BLaER1 (cell line): ENCODE measurements around the gene PRSS33.

ENCODE experiments used
- H3K27ac ChIP-seq: shearing (Covaris generic); formaldehyde crosslinking; 2 replicates; pipeline ENCODE4 v1.8.1; 2022
- H3K27me3 ChIP-seq: shearing (Covaris generic); formaldehyde crosslinking; 2 replicates; pipeline ENCODE4 v1.8.1; 2022
- H3K36me3 ChIP-seq: shearing (Covaris generic); formaldehyde crosslinking; 2 replicates; pipeline ENCODE4 v1.8.1; 2022
- H3K4me1 ChIP-seq: shearing (Covaris generic); formaldehyde crosslinking; 2 replicates; pipeline ENCODE4 v1.8.1; 2022
- H3K4me2 ChIP-seq: shearing (Covaris generic); formaldehyde crosslinking; 2 replicates; pipeline ENCODE4 v1.8.1; 2022
- H3K4me3 ChIP-seq: shearing (Covaris generic); formaldehyde crosslinking; 2 replicates; pipeline ENCODE4 v1.8.1; 2022
- H3K9ac ChIP-seq: shearing (Covaris generic); formaldehyde crosslinking; 2 replicates; pipeline ENCODE4 v1.8.1; 2022
- H3K9me3 ChIP-seq: shearing (Covaris generic); formaldehyde crosslinking; 2 replicates; pipeline ENCODE4 v1.8.1; 2022
- H4K20me1 ChIP-seq: shearing (Covaris generic); formaldehyde crosslinking; 2 replicates; pipeline ENCODE4 v1.8.1; 2022
- Cebpa-rat ChIP-seq: shearing (Covaris generic); IDR thresholded peaks from 2 replicates; pipeline ENCODE4 v1.8.1; 2022

The PRSS33 gene, protein sequence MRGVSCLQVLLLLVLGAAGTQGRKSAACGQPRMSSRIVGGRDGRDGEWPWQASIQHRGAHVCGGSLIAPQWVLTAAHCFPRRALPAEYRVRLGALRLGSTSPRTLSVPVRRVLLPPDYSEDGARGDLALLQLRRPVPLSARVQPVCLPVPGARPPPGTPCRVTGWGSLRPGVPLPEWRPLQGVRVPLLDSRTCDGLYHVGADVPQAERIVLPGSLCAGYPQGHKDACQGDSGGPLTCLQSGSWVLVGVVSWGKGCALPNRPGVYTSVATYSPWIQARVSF

DNA sequence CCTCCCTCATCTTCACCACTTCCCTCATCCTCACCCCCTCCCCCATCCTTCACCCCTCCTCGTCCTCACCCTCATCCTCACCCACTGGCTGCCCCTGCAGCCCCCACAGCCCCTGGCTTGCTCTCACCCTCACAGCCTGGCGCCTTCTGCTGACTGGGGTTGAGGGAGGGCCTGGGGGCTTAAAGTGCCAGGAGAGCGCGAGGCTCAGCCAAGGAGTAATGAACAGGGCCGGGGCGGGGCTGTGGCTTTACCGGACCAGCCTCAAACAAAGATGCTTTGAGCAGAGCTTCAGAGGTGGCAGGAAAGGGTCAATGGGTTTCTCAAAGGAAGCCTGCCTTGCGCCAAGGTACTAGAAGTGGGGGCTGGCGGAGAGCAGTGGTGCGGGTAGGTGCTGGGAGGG is at the start of gene PRSS33:
PRSS33 (minus strand) TSS at position 155 of the 400 bp plus-strand sequence. CDS start 1,013 bp downstream, outside the sequence.
- TF ChIP-seq Cebpa-rat, result no peak
- Histone ChIP-seq H3K27ac (no peak within 1 kb of the TSS), H3K9ac (no peak within 1 kb of the TSS), H3K36me3 (no peaks in the 10 kb centered on the region), H3K9me3 (no peaks in the 10 kb centered on the region), H3K4me1 (peaks cover 7% of the 10 kb centered on the region; the same call in 1 of the 2 replicates), H3K27me3 (peaks cover 30% of the 10 kb centered on the region), H3K4me3 (no peak within 1 kb of the TSS), H4K20me1 (no peaks in the 10 kb centered on the region), H3K4me2 (no peak within 1 kb of the TSS)

DNA sequence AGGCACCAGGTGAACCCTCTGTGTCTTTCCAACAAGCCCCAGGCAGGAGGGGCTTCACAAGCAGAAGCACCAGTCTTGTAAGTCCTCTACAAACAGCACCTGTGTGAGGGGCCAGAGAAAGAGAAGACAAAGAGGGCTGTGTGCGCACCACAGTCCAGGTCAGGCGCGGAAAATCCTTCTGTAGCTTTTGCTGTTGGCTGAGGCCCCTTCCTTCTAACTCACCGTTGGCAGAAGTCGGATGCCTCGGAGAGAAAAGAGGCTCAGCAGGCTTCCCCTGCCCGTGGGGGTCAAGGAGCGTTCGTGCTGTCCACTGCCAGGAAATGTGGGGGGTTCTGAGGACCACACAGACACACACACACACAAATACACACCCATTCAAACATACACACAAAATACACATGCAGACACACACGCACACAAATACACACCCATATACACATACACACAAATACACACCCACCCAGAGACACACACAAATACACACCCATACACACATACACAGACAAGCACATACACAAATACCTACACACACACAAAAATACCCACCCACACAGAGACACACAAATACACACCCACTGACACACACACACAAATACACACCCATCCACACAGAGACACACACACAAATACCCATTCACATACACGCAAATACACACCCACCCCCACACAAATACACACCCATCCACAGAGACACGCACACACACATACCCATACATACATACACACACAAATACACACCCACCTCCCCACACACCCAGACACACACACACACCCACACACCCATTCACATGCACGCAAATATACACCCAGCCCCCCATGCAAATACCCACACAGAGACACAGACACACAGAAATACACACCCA is 49.5 kb upstream of the PRSS33 start:
- Histone ChIP-seq H3K4me3 (no peak overlapping the region), H3K27ac (no peak overlapping the region), H3K9ac (no peak overlapping the region), H3K4me2 (no peak overlapping the region), H4K20me1 (no peaks in the 10 kb centered on the region), H3K36me3 (no peaks in the 10 kb centered on the region), H3K4me1 (peaks cover 22% of the 10 kb centered on the region), H3K27me3 (no peaks in the 10 kb centered on the region), H3K9me3 (no peaks in the 10 kb centered on the region)
- TF ChIP-seq Cebpa-rat, result no peak

DNA sequence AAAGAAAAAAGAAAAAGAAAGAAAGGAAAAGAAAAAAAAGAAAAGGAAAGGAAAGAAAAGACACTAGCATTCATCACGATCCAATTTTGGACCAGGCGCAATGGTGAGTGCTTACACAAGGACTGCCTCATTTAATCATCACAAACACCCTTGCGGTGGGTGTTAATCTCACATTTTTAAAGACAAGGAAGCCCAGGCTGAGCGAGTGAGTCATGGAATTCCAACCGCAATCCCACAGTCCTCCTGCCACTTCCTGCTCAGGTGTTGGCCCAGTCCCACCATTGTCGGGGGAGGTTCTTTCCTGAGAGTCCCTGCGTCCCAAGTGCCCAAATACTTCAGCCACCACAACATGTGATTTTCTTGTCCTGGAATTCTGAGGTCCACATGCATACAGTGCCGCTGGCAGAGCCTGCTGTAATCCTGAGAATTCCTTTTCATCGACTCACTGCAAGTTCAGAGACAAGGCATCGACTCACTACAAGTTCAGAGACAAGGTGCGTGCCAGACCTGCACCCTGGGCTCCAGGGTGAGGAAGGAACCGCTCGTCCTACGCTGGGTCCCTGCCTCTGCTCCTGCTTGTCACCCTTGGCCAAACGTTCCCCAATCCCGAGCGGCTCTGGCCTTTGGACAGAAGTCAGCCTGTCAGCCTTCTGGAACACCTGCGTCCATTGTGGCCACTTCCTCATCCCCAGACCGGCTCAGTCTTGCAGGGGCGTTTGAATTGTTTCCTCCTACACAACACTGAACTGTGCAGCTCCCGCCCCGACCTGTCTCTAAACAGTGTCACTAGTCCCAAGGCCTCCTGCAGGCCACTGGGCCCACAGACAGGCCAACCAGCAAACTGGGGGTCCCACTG is 48.5 kb upstream of the PRSS33 start:
- H3K4me2 ChIP-seq, result no peak overlapping the region
- H3K27ac ChIP-seq, result no peak overlapping the region
- no peak for TF ChIP-seq Cebpa-rat

DNA sequence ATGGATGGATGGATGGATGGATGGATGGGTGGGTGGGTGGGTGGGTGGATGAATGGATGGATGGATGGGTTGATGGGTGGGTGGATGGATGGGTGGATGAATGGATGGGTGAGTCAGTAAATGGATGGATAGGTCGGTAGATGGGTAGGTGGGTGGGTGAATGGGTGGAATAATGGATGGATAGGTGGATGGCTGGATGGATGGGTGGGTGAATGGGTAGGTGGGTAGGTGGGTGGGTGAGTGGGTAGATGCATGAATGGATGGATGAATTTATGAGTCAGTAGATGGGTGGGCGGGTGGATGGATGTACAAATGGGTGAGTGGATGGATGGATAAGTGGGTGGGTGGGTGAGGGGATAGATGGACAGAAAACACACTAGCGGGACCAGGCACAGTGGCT is 47.6 kb upstream of the PRSS33 start:
- Histone ChIP-seq H3K9ac (no peak overlapping the region), H3K27ac (no peak overlapping the region), H3K9me3 (no peaks in the 10 kb centered on the region), H3K36me3 (no peaks in the 10 kb centered on the region), H3K4me2 (no peak overlapping the region), H3K4me3 (no peak overlapping the region), H3K27me3 (no peaks in the 10 kb centered on the region), H3K4me1 (peaks cover 10% of the 10 kb centered on the region), H4K20me1 (no peaks in the 10 kb centered on the region)
- no peak for TF ChIP-seq Cebpa-rat

More for the DNA sequence above, 48.5 kb upstream of the PRSS33 start:
- no peaks in the 10 kb centered on the region for H4K20me1 ChIP-seq
- peaks cover 12% of the 10 kb centered on the region for H3K4me1 ChIP-seq
- no peaks in the 10 kb centered on the region for H3K27me3 ChIP-seq
- no peak overlapping the region for H3K4me3 ChIP-seq
- no peaks in the 10 kb centered on the region for H3K9me3 ChIP-seq
- H3K36me3 ChIP-seq, result no peaks in the 10 kb centered on the region
- H3K9ac ChIP-seq, result no peak overlapping the region

DNA sequence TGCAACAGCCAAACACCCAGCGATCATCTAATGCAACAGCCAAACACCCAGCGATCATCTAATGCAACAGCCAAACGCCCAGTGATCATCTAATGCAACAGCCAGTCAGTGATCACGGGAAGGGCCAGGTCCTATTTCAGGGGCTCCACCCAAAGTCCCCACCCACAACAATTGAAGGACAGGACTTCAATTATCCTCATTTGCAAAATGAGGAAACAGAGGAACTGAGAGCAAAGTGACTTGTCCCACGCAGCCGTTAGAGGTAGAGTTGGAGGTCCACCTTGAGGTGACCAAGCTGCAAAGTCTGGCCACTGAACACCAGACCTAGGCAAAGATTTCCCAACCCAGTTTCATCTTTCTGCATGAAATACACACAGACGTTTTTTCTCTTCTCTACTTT is 46.4 kb upstream of the PRSS33 start:
- Histone ChIP-seq H3K27ac (no peak overlapping the region), H3K4me2 (no peak overlapping the region), H3K9me3 (no peaks in the 10 kb centered on the region), H3K4me3 (no peak overlapping the region), H3K27me3 (no peaks in the 10 kb centered on the region), H4K20me1 (no peaks in the 10 kb centered on the region), H3K9ac (no peak overlapping the region), H3K4me1 (peaks cover 16% of the 10 kb centered on the region), H3K36me3 (no peaks in the 10 kb centered on the region)
- no peak for TF ChIP-seq Cebpa-rat

DNA sequence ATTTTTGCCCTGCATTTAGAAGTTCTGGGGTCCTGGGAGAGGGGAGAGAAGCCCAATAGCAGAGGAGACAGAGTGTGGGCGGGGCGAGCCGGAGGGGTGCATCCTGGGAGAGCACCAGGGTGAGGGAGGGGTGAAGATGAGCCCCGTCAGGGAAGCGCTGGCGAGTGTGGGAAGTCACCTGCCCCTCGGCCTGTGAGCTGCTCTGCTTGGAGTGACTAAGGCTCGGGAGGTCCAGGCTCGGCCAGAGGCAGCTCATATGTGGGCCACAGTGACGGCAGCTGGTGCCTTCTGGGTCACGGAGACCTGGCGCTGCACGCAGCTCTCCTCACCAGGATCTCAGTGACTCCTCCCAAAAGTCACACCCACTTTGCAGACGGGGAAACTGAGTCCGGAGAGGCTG is 43.8 kb upstream of the PRSS33 start:
- H3K27ac ChIP-seq, result no peak overlapping the region
- H4K20me1 ChIP-seq, result no peaks in the 10 kb centered on the region
- H3K27me3 ChIP-seq, result no peaks in the 10 kb centered on the region
- H3K9me3 ChIP-seq, result no peaks in the 10 kb centered on the region
- no peak overlapping the region for H3K4me3 ChIP-seq
- H3K4me2 ChIP-seq, result no peak overlapping the region
- H3K9ac ChIP-seq, result no peak overlapping the region
- H3K36me3 ChIP-seq, result no peaks in the 10 kb centered on the region
- TF ChIP-seq Cebpa-rat, result no peak
- peaks cover 16% of the 10 kb centered on the region for H3K4me1 ChIP-seq

DNA sequence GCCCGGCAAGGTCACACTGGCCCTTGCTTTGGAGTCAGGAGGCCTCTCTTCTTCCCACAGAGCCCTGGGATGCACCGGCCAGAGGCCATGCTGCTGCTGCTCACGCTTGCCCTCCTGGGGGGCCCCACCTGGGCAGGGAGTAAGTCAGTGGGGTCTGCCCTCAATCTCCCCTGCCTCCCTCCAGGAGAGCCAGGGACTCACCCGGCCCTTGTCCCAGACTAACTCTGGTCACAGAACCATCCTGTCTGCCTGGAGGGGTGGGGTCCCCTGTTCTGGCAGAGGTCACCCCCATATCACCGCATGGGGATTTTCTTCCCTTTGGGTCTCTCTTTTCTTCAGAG is 43.0 kb upstream of the PRSS33 start:
- peak overlapping the region; percentile 20 for H3K9ac ChIP-seq

DNA sequence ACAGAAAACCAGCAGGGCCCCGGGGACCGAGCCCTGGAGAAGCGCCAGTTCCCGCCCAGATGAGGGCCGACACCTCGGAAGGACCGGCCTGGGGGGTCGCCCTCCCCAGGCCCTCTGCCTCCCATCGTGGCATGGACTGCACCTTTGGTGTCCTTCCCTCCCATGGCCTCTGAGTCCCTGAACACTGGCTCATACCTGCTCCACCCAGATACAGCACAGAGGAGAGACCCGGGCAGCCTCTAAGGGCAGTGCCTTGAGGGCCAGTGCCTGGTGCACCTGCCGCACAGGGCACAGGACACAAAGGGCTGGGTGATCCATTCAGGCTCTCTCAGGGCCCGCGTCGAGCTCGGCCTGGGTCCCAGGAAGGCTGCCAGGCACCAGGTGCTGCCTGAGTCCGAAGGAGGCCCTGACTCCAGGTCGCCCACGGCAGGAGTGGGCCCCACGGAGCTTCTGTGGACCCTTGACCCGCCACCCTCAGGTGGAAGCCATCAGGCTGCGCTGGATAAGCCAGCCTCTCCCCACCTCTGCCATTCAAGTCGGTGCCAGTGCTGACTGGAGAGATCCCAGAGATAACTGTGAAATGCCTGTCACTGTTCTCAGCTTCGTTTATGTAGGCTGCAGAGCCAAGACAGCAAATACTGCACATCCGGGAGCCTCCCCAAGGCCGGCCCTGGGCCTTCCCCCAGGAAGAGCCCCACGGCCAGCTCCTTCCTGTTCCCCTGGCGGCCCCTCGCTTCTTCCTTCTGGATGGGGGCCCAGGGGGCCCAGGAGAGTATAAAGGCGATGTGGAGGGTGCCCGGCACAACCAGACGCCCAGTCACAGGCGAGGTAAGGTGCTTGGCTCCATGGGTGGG is 42.4 kb upstream of the PRSS33 start, which contains the start of gene ZG16B:
ZG16B (plus strand) TSS at position 803 of the 854 bp plus-strand sequence. CDS start 139 bp downstream, outside the sequence.
- H3K27ac ChIP-seq, result peak within 1 kb of the TSS; percentile 53

More for the DNA sequence above, 43.0 kb upstream of the PRSS33 start:
- peaks cover 16% of the 10 kb centered on the region for H3K4me1 ChIP-seq
- TF ChIP-seq Cebpa-rat, result no peak
- no peaks in the 10 kb centered on the region for H4K20me1 ChIP-seq
- H3K4me3 ChIP-seq, result no peak overlapping the region
- H3K9me3 ChIP-seq, result no peaks in the 10 kb centered on the region
- H3K27me3 ChIP-seq, result no peaks in the 10 kb centered on the region
- H3K4me2 ChIP-seq, result peak overlapping the region; percentile 73
- no peaks in the 10 kb centered on the region for H3K36me3 ChIP-seq
- H3K27ac ChIP-seq, result peak overlapping the region; percentile 53

More for the DNA sequence above, 42.4 kb upstream of the PRSS33 start, which contains the start of gene ZG16B:
- Histone ChIP-seq H3K4me1 (peaks cover 16% of the 10 kb centered on the region), H3K4me3 (no peak within 1 kb of the TSS), H3K27me3 (no peaks in the 10 kb centered on the region), H3K4me2 (peak within 1 kb of the TSS; percentile 73), H3K9me3 (no peaks in the 10 kb centered on the region), H3K36me3 (no peaks in the 10 kb centered on the region), H3K9ac (peak within 1 kb of the TSS; percentile 20), H4K20me1 (no peaks in the 10 kb centered on the region)
- no peak for TF ChIP-seq Cebpa-rat
